Glomerular visceral epithelial cell (primary cell): ENCODE measurements around the gene MYO7B.

Source experiments
- DNase-seq: peaks from one replicate; pipeline ENCODE4 v3.0.0-alpha.2; 2016; ENCODE audit errors: extremely low spot score

Gene MYO7B

GRCh38 chr2:127609031-127609751 is 73.7 kb downstream of the MYO7B start:
- DNase-seq, result no peak

GRCh38 chr2:127609818-127610217 is 74.3 kb downstream of the MYO7B start:
- no peak for DNase-seq

GRCh38 chr2:127610561-127610960 is 75.1 kb downstream of the MYO7B start:
- DNase-seq, result no peak

- no peak for DNase-seq
These were observed 75.8 kb downstream of the MYO7B start for GRCh38 chr2:127611076-127611925.

GRCh38 chr2:127612111-127612822 is 76.8 kb downstream of the MYO7B start:
- no peak for DNase-seq

- DNase-seq, result no peak
These were observed 78.8 kb downstream of the MYO7B start for GRCh38 chr2:127614246-127614645.

GRCh38 chr2:127614731-127615130 is 79.2 kb downstream of the MYO7B start:
- DNase-seq, result no peak

- DNase-seq, result no peak
These were observed 80.2 kb downstream of the MYO7B start for GRCh38 chr2:127615511-127616166.

GRCh38 chr2:127618551-127619202 is 83.2 kb downstream of the MYO7B start:
- DNase-seq, result no peak

- no peak for DNase-seq
These were observed 83.7 kb downstream of the MYO7B start for GRCh38 chr2:127619203-127619590.

GRCh38 chr2:127619877-127620705 is 84.6 kb downstream of the MYO7B start:
- DNase-seq, result no peak

GRCh38 chr2:127620866-127621265 is 85.4 kb downstream of the MYO7B start:
- DNase-seq, result no peak

- DNase-seq, result no peak
These were observed 86.5 kb downstream of the MYO7B start for GRCh38 chr2:127621981-127622431.

- DNase-seq, result no peak
These were observed 87.3 kb downstream of the MYO7B start for GRCh38 chr2:127622561-127623387.

GRCh38 chr2:127623388-127624319 is 88.2 kb downstream of the MYO7B start:
- DNase-seq, result peak; percentile 42

- no peak for DNase-seq
These were observed 88.9 kb downstream of the MYO7B start for GRCh38 chr2:127624320-127624755.

GRCh38 chr2:127624756-127625571 is 89.5 kb downstream of the MYO7B start:
- no peak for DNase-seq
